Left colon (tissue), 2 donors: ENCODE measurements around the gene VPS26B. TPM values are rescaled to one million over a fixed set of nuclear protein-coding genes. Genes with fewer than 3 reads are reported as not detected.

Experiments
- ATAC-seq: fragments of 200-7000 bp; cut with Tn5 transposase; one replicate; pipeline ENCODE4 v1.9.1; 2020; ENCODE audit warnings: mild to moderate bottlenecking, moderate library complexity
- DNase-seq, 2 donors: peaks; one replicate each; pipeline ENCODE4 v3.0.0-alpha.2; 2020
- intact Hi-C, 2 donors: fragments of 100-400 bp; cut with DNase I in 1 of 2; cut with micrococcal nuclease in 1 of 2; formaldehyde crosslinking; loops; one replicate each; pipeline versions ENCODE4 v1.11.2 to v1.14.0; 2022; cut with DNase I, micrococcal nuclease
- total RNA-seq, 2 donors: library from RNA; stranded (reverse); fragmentation: NEBNext Ultra II Directional; extraction: Animal tissue kit (Norgen Biotek cat#: 25700); gene quantifications; one replicate each; pipeline ENCODE4 v1.2.1, GENCODE V29; 2021
- donor health status: DM: no; HTN: no; CAD: no.
- donor health status: DM: yes; HTN: yes; CAD: no.

VPS26B gene
- total RNA-seq, 2 donors from 2014 or later: 40.8 to 41.1 TPM

DNA sequence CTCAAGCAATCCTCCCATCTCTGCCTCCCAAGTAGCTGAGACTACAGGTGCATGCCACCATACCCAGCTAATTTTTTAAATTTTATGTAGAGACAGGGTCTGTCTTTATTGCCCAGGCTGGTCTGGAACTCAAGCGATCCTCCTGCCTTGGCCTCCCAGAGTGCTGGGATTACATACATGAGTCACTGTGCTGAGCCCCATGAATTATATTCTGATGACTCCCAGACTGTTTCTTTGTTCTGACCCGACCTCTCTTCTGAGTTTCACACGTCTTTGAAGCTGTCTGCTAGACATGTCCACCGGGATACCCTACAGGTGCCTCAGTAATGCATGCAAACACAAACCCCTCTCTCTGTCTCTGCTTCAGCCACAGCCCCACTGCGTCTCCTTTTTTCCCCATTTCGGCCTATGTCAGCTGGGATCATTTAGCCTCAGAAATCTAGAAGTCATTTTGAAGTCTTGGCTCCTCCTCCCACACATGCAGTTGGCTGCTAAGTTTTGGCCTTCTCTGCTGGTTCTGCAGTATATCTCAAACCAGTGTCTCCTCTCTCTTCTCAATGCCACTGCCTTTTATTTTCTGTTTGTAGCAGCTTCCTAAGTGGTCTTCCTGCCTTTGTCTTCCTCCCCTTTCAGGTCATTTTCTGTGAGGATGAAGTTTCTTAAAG is 4.8 kb downstream of the VPS26B start:
- no peak for DNase-seq
- no peak for ATAC-seq
- intact Hi-C loops: no loop called here

- DNase-seq (no peak), ATAC-seq (no peak)
- intact Hi-C loops: no loop called here
Observed at GRCh38 chr11:134230339-134230738, 5.9 kb downstream of the VPS26B start.

DNA sequence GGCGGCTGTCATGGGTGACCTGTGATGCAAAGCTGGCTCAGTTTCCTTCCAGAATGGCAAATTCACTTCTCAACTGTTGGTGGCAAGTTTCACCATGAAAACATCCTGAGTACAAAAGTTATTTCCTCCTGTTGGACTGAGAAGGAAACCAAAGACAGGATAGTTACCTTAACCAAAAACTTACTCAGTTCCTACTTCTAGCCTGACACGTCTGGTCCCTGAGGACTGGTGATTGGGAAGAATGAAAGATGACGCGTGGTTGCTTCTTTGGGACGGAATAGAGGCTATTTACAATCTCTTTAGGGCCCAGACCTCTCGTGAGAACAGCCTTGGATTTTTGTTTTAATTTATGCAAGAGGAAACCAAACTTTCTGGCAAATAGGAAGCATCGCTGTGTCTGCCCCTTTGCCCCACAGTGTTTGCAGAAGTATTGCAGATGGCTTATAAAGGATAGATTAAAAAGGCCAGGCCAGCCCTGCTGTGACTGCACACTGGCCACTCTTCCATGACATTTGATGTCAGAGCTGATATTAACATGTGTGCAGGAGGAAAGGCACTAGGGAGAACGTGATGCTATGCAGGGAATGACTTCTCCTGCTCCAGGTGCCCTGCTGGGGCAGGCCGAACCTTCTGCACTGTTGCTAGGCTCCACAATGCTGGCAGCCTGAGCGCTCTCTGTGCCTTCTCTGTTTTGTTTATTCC is 7.6 kb downstream of the VPS26B start:
- ATAC-seq (no peak), DNase-seq (no peak)
- intact Hi-C loops: no loop called here

GRCh38 chr11:134233729-134234179 is 9.3 kb downstream of the VPS26B start:
- intact Hi-C loops: no loop called here

DNA sequence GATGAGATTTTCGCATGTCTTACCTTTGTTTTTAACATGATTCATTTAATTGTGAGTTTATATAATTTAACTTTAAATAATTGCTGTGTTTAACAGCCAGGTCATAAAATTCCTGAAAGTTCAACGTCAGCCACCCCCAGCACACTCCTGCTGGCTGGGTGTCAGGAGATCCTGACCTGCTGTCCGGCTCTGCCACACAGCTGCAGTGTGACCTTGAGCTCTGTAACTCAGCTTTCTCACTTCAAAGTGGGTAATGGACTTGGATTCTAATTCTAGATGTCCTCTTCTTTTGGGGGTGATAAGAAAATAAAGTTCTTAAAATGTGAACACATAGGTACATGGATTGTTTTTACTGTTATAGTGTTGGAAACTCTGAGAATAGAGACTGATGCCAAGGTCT is 10.9 kb downstream of the VPS26B start:
- ATAC-seq (no peak), DNase-seq (no peak)
- intact Hi-C loops: no loop called here

More at GRCh38 chr11:134233729-134234179, 9.3 kb downstream of the VPS26B start:
- DNase-seq (no peak), ATAC-seq (no peak)

DNA sequence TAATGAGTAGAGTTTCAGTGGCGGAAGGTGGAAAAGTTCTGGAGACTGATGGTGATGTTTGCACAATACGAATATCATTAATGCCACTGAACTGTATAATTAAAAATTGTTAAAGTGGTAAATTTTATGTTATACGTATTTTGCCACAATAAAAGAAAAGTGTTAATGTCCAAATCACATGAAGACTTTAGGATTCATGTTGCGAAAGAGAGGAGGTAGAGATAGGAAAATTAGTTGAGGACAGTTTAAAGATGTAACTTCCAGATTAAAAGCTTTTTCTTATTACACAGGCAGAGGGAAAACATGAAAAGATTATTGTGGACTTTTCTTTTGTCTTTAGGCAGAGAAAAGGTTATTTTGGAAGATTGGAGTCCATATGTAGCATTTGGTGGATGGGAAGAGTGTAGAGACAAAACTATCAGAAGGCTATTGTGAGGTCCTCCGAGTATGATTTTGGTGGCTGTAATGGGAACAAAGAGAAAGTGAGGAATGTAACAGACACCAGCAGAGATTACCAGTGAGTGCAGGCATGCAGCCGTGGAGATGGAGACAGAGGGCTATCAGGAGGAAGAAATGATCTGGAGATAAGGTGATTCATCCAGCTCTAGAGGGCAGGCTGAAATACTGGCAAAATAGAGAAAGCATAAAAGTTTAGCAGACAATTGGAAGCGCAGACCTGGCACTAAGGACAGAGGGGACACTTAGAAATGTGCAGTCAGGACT is 12.5 kb downstream of the VPS26B start:
- no peak for ATAC-seq
- intact Hi-C loops: no loop called here
- DNase-seq: no peak

- no peak for DNase-seq
- ATAC-seq: no peak
- intact Hi-C loops: no loop called here
Observed at GRCh38 chr11:134237557-134237922, 13.1 kb downstream of the VPS26B start.

- ATAC-seq (no peak), DNase-seq (no peak)
- intact Hi-C loops: no loop called here
Observed at GRCh38 chr11:134238956-134239355, 14.5 kb downstream of the VPS26B start.

- DNase-seq (no peak), ATAC-seq (no peak)
- intact Hi-C loops: no loop called here
Observed at GRCh38 chr11:134240592-134240991, 16.1 kb downstream of the VPS26B start.

- ATAC-seq (no peak), DNase-seq (no peak)
- intact Hi-C loops: no loop called here
Observed at GRCh38 chr11:134242376-134242775, 17.9 kb downstream of the VPS26B start.

GRCh38 chr11:134243913-134244312 is 19.4 kb downstream of the VPS26B start:
- intact Hi-C loops: no loop called here
- DNase-seq (no peak), ATAC-seq (no peak)

DNA sequence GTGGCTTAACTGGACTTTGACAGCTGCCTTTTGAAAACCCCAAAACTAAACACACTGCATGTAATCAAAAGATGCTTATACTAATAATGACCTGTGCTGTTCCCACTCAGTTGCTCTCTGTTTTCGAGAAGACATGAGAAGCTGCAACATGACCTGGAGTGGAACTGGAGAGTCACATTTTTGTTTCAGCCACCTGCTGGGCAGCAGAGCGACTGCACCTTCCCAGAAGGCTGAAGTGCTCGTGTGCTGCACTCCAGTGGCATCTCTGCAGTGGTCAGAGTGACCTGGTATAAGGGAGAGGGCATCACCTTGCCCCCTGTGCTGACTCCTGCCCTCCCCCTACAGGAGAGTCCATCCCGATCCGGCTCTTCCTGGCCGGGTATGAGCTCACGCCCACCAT is 20.1 kb downstream of the VPS26B start:
- intact Hi-C loops: no loop called here
- DNase-seq (no peak), ATAC-seq (peak; percentile 62)

GRCh38 chr11:134245434-134245833 is 21.0 kb downstream of the VPS26B start:
- DNase-seq (no peak), ATAC-seq (no peak)
- intact Hi-C loops: no loop called here

GRCh38 chr11:134246100-134246499 is 21.6 kb downstream of the VPS26B start:
- intact Hi-C loops: no loop called here
- ATAC-seq: no peak
- DNase-seq: no peak

DNA sequence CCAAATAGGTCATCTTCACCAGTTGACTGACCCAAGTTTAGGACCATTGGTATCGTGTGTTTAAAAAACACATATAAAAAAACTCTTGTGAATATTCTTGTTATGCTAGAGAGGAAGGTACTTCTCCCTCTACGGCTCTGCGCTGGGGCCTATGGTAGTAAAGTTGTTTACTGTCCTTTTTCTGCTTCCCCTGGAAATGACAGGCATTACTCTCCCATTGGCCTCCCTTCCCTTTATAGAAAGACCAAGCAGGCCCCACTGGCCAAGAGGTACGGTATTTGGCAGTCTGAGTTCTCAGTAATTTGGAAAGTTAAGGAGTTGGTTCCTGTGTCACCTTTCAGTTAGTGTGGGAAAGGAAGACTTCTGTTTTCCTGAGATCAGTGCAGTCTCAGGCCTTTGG is 22.2 kb downstream of the VPS26B start:
- ATAC-seq: no peak
- DNase-seq: no peak
- intact Hi-C loops: no loop called here

GRCh38 chr11:134248910-134249480 is 24.5 kb downstream of the VPS26B start:
- no peak for ATAC-seq

DNA sequence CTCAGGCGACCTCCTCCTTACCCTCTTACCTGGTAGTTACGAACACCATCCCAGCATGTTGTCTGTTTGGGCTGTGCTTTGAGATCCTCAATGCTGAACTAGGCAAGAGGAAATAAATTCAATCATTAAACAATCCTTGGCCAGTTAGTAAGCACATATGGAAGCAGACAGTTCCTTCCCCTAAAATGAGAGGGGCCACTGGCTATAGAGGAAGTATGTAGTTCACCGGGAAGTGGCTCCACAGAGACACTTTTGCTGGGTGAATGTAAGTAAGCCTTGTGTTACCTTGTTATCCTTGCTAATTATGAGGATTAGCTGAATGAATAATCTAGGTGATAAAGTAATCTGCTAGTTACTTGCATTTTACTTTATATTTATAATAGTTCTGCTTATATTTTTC is 25.8 kb downstream of the VPS26B start:
- intact Hi-C loops: no loop called here
- no peak for DNase-seq
- no peak for ATAC-seq

More at GRCh38 chr11:134248910-134249480, 24.5 kb downstream of the VPS26B start:
- intact Hi-C loops: no loop called here
- DNase-seq: no peak

- ATAC-seq (no peak), DNase-seq (no peak)
- intact Hi-C loops: no loop called here
Observed at GRCh38 chr11:134250675-134251074, 26.2 kb downstream of the VPS26B start.

GRCh38 chr11:134252346-134253187 is 28.1 kb downstream of the VPS26B start:
- DNase-seq (peak in 1 of 2 donors; percentile 41), ATAC-seq (peak; percentile 26)
- intact Hi-C loops: no loop called here
